WI38 (cell line): Measurements from ENCODE around the gene TTC6.
A peak's percentile ranks its signal among the peaks of the same experiment; 100 is the strongest.

Source experiments
- H3K4me3 ChIP-seq: 2 replicates; pipeline ENCODE4 v1.5.1; 2011; ENCODE audit warnings: low read depth, mild to moderate bottlenecking, control low read depth, low read length
- TF ChIP-seq, protein P1 (sequence below): IDR thresholded peaks from 2 replicates; pipeline ENCODE4 v1.5.1; 2012; ENCODE audit warnings: low read depth, mild to moderate bottlenecking, control low read depth, low read length

Gene TTC6

DNA sequence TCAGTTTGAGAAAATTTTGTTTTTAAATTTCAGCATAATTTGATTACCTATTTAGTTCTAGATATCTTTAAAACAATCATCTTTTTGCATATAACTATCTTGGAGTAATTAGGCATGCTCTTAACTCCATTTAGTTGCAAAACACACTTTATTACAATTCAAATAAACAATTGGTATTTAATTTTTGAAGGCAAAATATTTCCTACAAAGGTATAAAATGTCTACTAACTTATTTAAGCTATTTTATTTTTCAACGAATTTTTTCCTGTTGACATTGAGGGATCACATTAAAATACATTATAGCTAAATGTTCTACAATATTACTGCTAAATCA is 8.7 kb upstream of the TTC6 start:
- no peak overlapping the region for H3K4me3 ChIP-seq
- TF ChIP-seq, protein P1, sequence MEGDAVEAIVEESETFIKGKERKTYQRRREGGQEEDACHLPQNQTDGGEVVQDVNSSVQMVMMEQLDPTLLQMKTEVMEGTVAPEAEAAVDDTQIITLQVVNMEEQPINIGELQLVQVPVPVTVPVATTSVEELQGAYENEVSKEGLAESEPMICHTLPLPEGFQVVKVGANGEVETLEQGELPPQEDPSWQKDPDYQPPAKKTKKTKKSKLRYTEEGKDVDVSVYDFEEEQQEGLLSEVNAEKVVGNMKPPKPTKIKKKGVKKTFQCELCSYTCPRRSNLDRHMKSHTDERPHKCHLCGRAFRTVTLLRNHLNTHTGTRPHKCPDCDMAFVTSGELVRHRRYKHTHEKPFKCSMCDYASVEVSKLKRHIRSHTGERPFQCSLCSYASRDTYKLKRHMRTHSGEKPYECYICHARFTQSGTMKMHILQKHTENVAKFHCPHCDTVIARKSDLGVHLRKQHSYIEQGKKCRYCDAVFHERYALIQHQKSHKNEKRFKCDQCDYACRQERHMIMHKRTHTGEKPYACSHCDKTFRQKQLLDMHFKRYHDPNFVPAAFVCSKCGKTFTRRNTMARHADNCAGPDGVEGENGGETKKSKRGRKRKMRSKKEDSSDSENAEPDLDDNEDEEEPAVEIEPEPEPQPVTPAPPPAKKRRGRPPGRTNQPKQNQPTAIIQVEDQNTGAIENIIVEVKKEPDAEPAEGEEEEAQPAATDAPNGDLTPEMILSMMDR, result no peak

DNA sequence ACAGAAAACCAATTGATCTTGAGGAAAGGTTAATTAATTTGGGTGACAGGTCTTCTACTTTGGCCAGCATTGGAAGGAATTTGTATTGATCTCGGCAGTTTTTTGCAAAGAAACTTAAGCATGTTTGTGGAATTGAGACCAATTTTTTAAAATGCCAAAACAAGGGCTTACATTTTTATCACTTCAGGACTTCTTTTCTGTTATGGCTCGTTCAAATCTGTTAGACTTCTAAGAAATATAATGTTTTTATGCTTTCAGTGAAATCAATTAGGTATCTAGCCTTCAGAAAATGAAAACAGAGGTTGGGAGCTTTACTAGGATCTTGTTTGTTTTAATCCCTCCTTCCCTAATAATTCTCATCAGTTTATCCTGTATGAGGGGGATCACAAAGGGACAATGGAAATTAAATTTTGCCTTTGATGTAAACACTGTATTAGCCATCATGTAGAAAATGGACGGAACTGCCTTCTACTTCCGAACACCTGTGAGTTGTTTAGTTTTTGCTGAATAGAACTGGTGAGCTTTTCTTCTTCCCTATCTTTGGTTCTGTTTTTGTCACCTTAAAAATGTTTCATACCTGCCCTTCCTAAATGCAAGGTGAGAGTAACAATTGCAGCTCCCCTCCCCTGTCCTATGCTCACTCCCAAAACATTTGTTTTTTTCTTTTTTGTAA is 8.2 kb upstream of the TTC6 start:
- TF ChIP-seq, protein P1, result no peak
- no peak overlapping the region; the same call in 1 of the 2 replicates for H3K4me3 ChIP-seq

DNA sequence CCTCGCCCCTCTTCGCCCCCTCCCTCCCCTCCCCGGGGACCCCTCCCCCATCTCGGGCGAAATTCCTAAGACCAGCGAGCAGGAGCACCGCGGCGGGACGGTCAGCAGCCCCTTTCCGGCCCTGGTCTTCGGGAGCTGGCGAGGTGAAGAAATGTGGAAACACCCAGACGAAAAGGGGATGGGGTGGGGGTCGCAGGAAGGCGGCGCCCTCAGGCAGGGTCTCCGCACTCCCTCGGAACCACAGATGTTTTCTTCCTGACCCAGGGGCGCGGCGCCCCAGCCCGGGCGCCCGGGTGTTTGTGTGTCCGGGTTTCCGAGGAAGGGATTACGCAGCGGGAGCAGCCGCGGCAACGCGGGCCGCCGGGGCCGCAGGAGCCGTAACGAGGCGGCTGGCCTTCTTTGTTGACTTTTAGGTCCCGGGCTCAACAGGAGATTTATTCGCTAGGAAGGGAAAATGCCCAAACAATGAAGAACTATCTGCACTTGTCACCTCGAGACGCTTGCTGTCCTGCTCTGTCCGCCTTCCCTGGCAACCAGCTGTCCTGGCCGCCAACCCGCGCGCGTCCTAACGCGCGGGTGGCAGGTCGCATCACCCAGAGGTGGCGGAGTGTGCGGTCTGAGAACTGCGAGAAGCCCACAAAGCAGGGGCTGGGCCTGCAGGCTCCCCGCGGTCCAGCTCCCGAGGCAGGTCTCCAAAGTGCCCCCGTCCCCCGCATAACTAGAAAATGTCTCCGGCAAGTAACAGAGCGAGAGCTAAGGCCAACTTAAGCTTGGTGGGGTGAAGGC is 7.4 kb upstream of the TTC6 start:
- H3K4me3 ChIP-seq, result peak overlapping the region; percentile 35
- TF ChIP-seq, protein P1, result no peak

DNA sequence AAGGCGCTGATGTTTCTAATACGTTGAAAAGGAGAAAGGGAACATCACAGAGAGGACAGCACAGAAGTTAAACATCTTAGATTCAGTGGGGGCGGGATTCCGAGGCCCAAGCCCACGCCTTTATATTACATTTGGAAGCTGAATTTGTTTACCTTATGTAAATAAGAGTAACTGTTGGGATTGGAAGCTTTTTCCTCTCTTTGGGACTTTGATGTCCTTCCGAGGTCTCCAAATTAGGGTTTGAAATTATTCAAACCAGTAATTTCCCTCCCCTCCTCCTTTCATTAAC is 6.8 kb upstream of the TTC6 start:
- H3K4me3 ChIP-seq, result no peak overlapping the region

DNA sequence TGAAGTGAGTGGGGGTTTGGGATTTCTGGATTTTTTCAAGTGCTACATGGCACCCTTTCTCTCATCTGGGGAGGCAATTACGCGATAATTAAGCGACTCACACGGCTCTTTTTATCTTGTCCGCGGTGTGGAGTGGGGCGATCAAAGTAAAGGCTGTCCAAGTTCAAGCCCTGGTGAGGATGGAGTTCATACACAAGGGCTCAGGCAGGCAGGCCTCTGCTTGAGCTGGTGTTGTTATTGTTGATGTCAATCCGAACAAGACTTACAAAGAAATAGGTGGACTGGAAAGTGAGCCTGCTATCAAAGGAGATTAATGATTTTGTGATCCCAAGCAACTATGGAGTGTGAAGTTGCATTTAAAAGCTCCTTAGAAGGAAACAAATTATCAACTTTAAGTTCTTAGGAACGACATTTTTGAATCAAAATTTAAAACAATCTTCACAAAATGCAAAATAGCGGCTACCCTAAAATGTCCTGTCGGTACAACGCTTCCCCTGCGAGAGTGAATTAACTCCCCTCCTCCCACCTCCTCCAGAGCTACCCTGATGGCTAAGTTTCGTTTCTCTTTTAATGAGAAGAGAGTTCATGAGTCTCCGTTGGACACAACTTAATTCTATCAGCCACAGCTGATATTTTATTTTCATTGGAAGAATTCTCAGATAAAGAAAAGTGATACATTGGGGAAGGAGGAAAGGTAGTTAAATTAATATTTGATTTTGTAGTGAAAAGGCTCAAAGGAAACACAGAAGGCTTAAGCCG is 6.3 kb upstream of the TTC6 start:
- no peak overlapping the region for H3K4me3 ChIP-seq
- TF ChIP-seq, protein P1, result no peak

More for the DNA sequence above, 6.8 kb upstream of the TTC6 start:
- TF ChIP-seq, protein P1, result no peak

DNA sequence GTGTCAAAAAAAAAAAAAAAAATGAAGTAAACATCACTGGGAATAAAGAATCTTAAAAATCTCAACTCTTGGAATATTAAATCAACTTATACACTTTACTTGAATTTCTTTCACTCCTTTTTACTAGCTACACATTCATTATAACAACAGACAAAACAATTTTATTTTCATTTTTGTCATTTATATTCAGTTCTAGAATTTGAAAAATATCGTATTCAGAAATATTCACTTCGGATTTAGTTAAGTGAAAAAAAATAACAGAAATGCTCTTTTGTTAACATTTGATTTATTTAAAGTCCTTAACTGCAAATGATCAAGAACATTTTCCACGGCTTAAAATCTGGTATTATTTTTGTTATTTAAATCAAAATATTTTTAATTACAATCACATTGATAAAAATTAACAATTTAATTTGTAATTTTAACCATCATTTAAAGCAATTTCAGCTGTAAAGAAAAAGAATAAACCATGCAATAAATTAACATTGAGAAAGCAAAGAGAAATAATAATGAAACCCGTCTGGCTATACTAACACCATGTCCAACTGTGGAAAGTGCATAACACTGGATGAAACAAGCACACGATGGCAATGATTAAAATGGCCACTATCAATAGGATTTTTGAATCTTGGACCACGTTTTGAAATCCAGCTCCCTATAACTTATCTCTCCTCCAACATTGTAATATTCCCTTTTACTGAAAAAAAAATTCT is 5.6 kb upstream of the TTC6 start:
- TF ChIP-seq, protein P1, result no peak

More for the DNA sequence above, 5.6 kb upstream of the TTC6 start:
- H3K4me3 ChIP-seq, result no peak overlapping the region
